Thoracic aorta (tissue), 2 donors: ENCODE measurements around the gene NHS. TPM values are rescaled to one million over a fixed set of nuclear protein-coding genes. Genes with fewer than 3 reads are reported as not detected.

Experiments used
- ATAC-seq: fragments of 150-250 bp; one replicate; pipeline ENCODE4 v1.8.0; 2017; ENCODE audit warnings: low read depth; ENCODE audit not compliant: insufficient number of reproducible peaks, low FRiP score
- DNase-seq: peaks from one replicate; pipeline ENCODE4 v3.0.0-alpha.2; 2020; ENCODE audit warnings: low spot score
- H3K27ac ChIP-seq, 2 donors: fragments of 200-600 bp; sonication (generic); 1 replicate in 1 of 2; 2 replicates in 1 of 2; pipeline ENCODE4 v1.5.1; 2016; ENCODE audit warnings: mild to moderate bottlenecking in 2 of 2, moderate library complexity in 2 of 2
- H3K27me3 ChIP-seq: fragments of 200-600 bp; sonication (generic); replicated peaks from 2 replicates; pipeline ENCODE4 v1.6.0; 2016; ENCODE audit warnings: mild to moderate bottlenecking; ENCODE audit not compliant: insufficient read depth
- H3K36me3 ChIP-seq: fragments of 200-600 bp; sonication (generic); one replicate; pipeline ENCODE4 v1.5.1; 2016
- H3K4me1 ChIP-seq, 2 donors: fragments of 200-600 bp; sonication (generic); 1 replicate in 1 of 2; 2 replicates in 1 of 2; pipeline versions ENCODE4 v1.5.1 to v1.6.0; 2016; ENCODE audit warnings: low read depth in 2 of 2, mild to moderate bottlenecking in 1 of 2; ENCODE audit not compliant: control insufficient read depth in 1 of 2
- H3K4me3 ChIP-seq: fragments of 200-600 bp; sonication (generic); 2 replicates; pipeline ENCODE4 v1.5.1; 2016; ENCODE audit warnings: mild to moderate bottlenecking
- H3K9me3 ChIP-seq: fragments of 200-600 bp; sonication (generic); 2 replicates; pipeline ENCODE4 v1.5.1; 2016
- total RNA-seq, 2 donors: library from RNA; depleted of rRNA; stranded (reverse); fragments of >200 nt; gene quantifications; one replicate each; pipeline versions ENCODE4 v1.1.0 to v1.2.3, GENCODE V29; 2016
- TF ChIP-seq, protein P1 (sequence below): fragments of 200-600 bp; sonication (generic); IDR thresholded peaks from one replicate; pipeline ENCODE4 v1.5.1; 2019; ENCODE audit warnings: antibody characterized with exemption

Gene NHS
- total RNA-seq, 2 donors from 2014 or later, result 23.3 to 29.6 TPM

DNA sequence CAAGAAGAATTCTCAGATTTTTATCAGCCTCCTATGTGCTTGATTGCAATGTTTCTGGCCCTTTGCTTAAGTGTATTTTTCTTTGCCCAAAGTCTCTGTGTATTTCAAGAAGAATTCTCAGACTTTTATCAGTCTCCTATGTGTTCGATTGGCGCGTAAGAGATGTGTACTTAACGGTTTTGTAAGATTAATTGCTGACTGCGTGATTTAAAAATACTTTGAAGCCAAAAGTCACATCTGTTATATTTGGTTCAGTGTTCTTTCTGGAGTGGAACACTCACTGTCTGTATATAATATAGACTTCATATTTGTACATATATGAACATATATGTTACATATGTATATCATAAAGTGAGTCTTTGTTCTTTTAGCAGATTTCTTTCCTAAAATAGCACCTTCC lies 373.7 kb downstream of the NHS start:
- Histone ChIP-seq H3K4me1 (no peaks in the 10 kb centered on the region), H3K9me3 (no peaks in the 10 kb centered on the region), H3K27me3 (no peaks in the 10 kb centered on the region), H3K36me3 (peaks cover 9% of the 10 kb centered on the region), H3K27ac (no peak overlapping the region), H3K4me3 (no peak overlapping the region)
- ATAC-seq (no peak), DNase-seq (no peak)
- TF ChIP-seq, protein P1, sequence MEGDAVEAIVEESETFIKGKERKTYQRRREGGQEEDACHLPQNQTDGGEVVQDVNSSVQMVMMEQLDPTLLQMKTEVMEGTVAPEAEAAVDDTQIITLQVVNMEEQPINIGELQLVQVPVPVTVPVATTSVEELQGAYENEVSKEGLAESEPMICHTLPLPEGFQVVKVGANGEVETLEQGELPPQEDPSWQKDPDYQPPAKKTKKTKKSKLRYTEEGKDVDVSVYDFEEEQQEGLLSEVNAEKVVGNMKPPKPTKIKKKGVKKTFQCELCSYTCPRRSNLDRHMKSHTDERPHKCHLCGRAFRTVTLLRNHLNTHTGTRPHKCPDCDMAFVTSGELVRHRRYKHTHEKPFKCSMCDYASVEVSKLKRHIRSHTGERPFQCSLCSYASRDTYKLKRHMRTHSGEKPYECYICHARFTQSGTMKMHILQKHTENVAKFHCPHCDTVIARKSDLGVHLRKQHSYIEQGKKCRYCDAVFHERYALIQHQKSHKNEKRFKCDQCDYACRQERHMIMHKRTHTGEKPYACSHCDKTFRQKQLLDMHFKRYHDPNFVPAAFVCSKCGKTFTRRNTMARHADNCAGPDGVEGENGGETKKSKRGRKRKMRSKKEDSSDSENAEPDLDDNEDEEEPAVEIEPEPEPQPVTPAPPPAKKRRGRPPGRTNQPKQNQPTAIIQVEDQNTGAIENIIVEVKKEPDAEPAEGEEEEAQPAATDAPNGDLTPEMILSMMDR, result no peak

DNA sequence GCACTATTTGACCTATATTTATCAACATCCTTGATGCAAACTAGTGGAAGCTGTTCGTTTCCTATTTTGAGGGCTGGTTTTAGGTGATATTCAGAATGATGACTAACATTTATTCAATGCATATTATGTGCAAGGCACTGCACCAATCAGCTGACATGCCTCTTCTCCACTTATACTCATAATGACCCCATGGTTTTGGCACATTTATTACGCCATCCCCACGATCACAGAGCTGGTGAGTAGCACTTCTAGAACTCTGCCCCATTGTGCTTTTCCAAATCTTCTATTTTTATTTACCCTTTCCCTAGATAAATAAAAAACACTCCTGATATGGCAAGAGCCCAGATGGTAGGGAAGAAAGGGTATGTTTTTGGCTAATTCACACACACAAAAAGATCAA lies 375.4 kb downstream of the NHS start:
- Histone ChIP-seq H3K27me3 (no peaks in the 10 kb centered on the region), H3K9me3 (no peaks in the 10 kb centered on the region), H3K4me1 (no peaks in the 10 kb centered on the region), H3K4me3 (no peak overlapping the region), H3K36me3 (peaks cover 9% of the 10 kb centered on the region), H3K27ac (no peak overlapping the region)
- no peak for DNase-seq
- ATAC-seq, result no peak
- TF ChIP-seq, protein P1, result no peak

DNA sequence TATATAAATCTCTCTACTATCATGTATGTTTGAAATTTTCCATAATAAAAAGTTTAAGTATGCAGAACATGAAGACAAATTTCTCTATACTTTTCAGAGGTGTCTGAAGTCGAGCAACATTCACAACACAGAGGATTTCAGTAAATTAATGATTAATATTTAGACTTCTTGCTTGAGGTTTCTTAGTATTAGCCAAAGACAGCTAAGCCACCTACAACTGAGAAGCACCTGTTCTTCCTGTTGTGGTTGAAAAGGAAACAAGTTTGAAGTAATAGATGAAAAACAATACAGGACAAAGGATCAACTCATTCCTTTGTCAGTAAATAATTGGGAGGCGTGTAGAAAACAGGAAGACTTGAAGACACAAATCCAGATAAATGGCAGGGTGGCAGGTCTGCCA lies 383.4 kb downstream of the NHS start:
- DNase-seq (no peak), ATAC-seq (no peak)
- no peak overlapping the region for H3K27ac ChIP-seq
- H3K36me3 ChIP-seq, result no peaks in the 10 kb centered on the region
- no peak overlapping the region for H3K4me3 ChIP-seq
- no peaks in the 10 kb centered on the region for H3K4me1 ChIP-seq
- H3K9me3 ChIP-seq, result no peaks in the 10 kb centered on the region
- H3K27me3 ChIP-seq, result no peaks in the 10 kb centered on the region
- TF ChIP-seq, protein P1, result no peak

DNA sequence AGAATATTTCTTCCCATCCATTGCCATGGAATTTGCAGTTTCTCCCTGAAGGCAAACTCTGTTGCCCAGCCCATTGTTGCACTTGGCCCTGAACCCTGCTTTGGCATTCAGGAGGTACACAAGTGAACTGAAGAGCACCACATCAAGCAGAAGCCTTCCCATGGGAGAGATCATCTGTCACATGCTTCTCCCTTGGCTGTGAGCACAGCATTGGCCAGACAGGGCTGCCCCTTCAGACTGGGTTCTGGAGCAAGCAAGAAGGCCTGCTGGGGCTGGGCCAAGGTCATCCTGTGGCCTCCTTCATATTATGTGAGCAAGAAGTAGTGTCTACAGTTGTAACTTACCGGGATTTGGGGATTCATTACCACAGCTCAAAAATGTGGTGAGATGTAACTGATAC lies 385.0 kb downstream of the NHS start:
- DNase-seq (no peak), ATAC-seq (no peak)
- no peak overlapping the region for H3K4me3 ChIP-seq
- no peaks in the 10 kb centered on the region for H3K36me3 ChIP-seq
- no peaks in the 10 kb centered on the region for H3K4me1 ChIP-seq
- TF ChIP-seq, protein P1, result no peak
- no peak overlapping the region for H3K27ac ChIP-seq
- H3K9me3 ChIP-seq, result no peaks in the 10 kb centered on the region
- no peaks in the 10 kb centered on the region for H3K27me3 ChIP-seq

DNA sequence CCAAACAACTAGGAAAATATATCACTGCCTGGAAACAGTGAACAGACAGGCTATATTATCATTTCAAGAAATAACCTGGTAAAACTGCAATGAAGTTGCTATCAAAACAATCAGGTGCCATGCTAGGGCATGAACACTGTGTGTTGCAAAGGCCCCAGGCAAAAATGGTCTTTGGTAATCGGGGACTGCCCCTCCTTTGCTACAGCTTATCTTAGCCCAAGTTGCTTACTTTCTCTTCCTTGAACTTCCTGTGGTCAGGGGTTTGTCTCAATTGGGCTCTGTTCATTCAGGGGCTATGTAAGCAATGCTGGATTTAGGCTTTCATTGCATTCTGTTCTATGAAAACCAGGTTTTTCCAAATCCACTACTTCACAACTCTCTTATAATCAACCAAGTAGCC lies 392.7 kb downstream of the NHS start:
- no peak for DNase-seq
- Histone ChIP-seq H3K27ac (no peak overlapping the region), H3K27me3 (no peaks in the 10 kb centered on the region), H3K4me3 (no peak overlapping the region), H3K36me3 (no peaks in the 10 kb centered on the region), H3K9me3 (no peaks in the 10 kb centered on the region), H3K4me1 (no peaks in the 10 kb centered on the region)
- ATAC-seq, result no peak
- TF ChIP-seq, protein P1, result no peak
